Upper lobe of left lung (tissue), 6 donors: Measurements from ENCODE around the gene METTL17. TPM values are rescaled to one million over a fixed set of nuclear protein-coding genes. Genes with fewer than 3 reads are reported as not detected.

Experiments used
- ATAC-seq, 2 donors: fragments of 200-7000 bp; cut with Tn5 transposase; one replicate each; pipeline ENCODE4 v1.9.1; 2022; ENCODE audit warnings: mild to moderate bottlenecking in 2 of 2, moderate library complexity in 2 of 2; ENCODE audit not compliant: low FRiP score in 2 of 2
- DNase-seq, 2 donors: peaks; one replicate each; pipeline ENCODE4 v3.0.0-alpha.2; 2019 to 2020
- H3K27ac ChIP-seq, 4 donors: fragments of 200-600 bp; sonication (generic); one replicate each; pipeline ENCODE4 v1.5.1; 2016 to 2019
- H3K27me3 ChIP-seq, 4 donors: fragments of 200-600 bp; sonication (generic); one replicate each; pipeline ENCODE4 v1.5.1; 2017 to 2019
- H3K36me3 ChIP-seq, 4 donors: fragments of 200-600 bp; sonication (generic); one replicate each; pipeline ENCODE4 v1.5.1; 2016 to 2019
- H3K4me1 ChIP-seq, 4 donors: fragments of 200-600 bp; sonication (generic); one replicate each; pipeline ENCODE4 v1.5.1; 2018 to 2019
- H3K4me3 ChIP-seq, 4 donors: fragments of 200-600 bp; sonication (generic); one replicate each; pipeline ENCODE4 v1.5.1; 2017 to 2019; ENCODE audit warnings: mild to moderate bottlenecking in 2 of 4, moderate library complexity in 1 of 4
- H3K9me3 ChIP-seq, 4 donors: fragments of 200-600 bp; sonication (generic); one replicate each; pipeline ENCODE4 v1.5.1; 2018 to 2019
- EP300 ChIP-seq, 4 donors: sonication (generic); formaldehyde crosslinking; IDR thresholded peaks; one replicate each; pipeline ENCODE4 v1.5.1; 2017; ENCODE audit warnings: antibody characterized with exemption in 4 of 4, control low read depth in 2 of 4
- POLR2A ChIP-seq, 4 donors: fragments of 450-650 bp; IDR thresholded peaks; one replicate each; pipeline ENCODE4 v1.5.1; 2016 to 2017; ENCODE audit warnings: antibody characterized with exemption in 4 of 4, mild to moderate bottlenecking in 2 of 4
- POLR2AphosphoS5 ChIP-seq, 2 donors: sonication (generic); formaldehyde crosslinking; IDR thresholded peaks; one replicate each; pipeline ENCODE4 v1.5.1; 2017; ENCODE audit warnings: antibody characterized with exemption in 2 of 2
- WGBS, 2 donors: methylation state at CpG; one replicate each; pipeline ENCODE4 v1.1.5; 2017 to 2018; 5-methylcytosine and 5-hydroxymethylcytosine counted together
- total RNA-seq, 6 donors: library from RNA; depleted of rRNA in 4 of 6; stranded (reverse); fragments of >200 nt in 4 of 6; gene quantifications; one replicate each; pipeline versions ENCODE4 v1.1.0 to v1.2.1, GENCODE V29; 2016 to 2021
- TF ChIP-seq, protein P1 (sequence below), 6 experiments: fragments of 450-650 bp in 4 of 6; fragments of 200-600 bp in 2 of 6; sonication (generic) in 2 of 6; IDR thresholded peaks; one replicate each; pipeline ENCODE4 v1.5.1; 2016 to 2019; ENCODE audit warnings: antibody characterized with exemption in 6 of 6
- donor health status: DM: no; HTN: no; CAD: no; lungs with moderate emphysema.
- donor health status: DM: no; HTN: yes; CAD: no; lungs with severe emphysema.

Gene METTL17
- total RNA-seq, 6 donors from 2014 or later, result 39.2 to 202 (median 59.4) TPM

DNA sequence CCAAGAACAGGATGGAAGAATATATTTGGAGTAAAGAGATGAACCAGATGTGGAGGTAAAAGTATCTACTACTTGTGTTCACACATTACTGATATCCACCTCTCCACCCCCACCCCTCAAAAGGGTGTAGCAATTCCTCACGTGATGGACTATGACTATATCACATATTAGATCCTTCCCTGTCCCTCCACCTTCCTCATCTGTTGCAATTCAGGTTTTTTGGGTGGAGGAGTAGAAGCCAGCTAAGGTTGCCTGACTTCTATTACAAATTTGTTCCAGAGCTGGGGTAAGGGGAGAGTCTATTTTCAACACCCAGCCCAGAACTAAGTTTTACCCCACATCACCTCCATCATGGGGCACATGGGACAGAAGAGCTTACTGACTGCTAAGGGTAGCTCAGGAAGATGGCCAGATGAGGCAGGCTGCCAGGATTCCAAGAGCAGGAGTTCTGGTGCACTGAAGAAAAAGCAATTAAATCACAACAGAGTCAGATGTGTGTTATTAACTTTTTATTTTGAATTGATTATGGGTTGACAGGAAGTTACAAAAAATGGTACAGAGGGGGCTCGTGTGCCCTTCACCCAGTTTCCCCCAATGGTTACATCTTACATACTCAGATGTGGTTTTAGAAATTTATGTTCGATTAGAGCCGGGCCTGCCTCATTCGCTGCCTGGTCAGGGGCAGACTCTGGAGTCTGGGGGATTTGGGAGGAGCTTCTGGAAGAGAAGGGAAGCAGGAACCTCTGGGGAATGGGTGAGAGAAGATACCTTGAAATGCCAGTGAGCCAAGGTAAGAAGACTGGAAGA lies 42.7 kb downstream of the METTL17 start:
- 74 to 83% methylated on average over 5 of the region's 5 CpGs for WGBS, 2 donors
- H3K4me3 ChIP-seq, result no peak overlapping the region

DNA sequence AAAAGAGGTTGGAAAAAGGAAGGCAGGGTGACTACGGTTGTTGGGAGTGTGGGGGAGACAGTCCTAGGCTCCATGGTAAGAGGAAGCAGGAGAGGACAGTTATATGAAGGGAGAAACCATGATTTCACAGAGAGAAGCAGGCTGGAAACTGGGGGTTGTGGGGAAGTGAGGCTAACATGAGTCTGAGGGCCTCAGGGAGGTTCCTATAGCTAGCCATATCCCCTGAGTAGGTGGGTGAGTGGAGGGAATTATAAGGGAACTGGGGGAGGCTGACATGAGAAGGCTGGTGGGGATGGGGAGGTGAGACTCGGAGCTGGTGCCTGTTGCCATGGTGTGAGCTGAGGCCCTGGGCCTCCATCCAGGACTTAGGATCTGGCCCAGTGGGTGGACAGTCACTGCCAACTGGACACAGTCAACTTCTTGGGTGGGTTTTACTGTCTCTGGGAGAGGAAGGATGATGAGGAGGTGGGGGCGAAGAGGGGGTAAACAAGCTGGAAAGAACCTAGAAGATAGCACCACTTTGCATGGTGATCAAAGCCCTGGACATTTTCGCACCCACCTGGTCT lies 43.4 kb downstream of the METTL17 start:
- WGBS, 2 donors, result 88 to 96% methylated on average over 4 of the region's 4 CpGs
- no peaks in the 10 kb centered on the region for H3K27me3 ChIP-seq
- no peaks in the 10 kb centered on the region for H3K36me3 ChIP-seq
- no peak for ATAC-seq
- peak in 1 of 2 donors; percentile 17 for DNase-seq
- TF ChIP-seq POLR2AphosphoS5 (IDR thresholded peaks at IDR 0.05) (no peak), POLR2A (IDR thresholded peaks at IDR 0.05) (no peak), EP300 (IDR thresholded peaks at IDR 0.05) (no peak)
- TF ChIP-seq, protein P1, sequence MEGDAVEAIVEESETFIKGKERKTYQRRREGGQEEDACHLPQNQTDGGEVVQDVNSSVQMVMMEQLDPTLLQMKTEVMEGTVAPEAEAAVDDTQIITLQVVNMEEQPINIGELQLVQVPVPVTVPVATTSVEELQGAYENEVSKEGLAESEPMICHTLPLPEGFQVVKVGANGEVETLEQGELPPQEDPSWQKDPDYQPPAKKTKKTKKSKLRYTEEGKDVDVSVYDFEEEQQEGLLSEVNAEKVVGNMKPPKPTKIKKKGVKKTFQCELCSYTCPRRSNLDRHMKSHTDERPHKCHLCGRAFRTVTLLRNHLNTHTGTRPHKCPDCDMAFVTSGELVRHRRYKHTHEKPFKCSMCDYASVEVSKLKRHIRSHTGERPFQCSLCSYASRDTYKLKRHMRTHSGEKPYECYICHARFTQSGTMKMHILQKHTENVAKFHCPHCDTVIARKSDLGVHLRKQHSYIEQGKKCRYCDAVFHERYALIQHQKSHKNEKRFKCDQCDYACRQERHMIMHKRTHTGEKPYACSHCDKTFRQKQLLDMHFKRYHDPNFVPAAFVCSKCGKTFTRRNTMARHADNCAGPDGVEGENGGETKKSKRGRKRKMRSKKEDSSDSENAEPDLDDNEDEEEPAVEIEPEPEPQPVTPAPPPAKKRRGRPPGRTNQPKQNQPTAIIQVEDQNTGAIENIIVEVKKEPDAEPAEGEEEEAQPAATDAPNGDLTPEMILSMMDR (IDR thresholded peaks at IDR 0.05), result no peak
- H3K27ac ChIP-seq, result no peak overlapping the region
- no peaks in the 10 kb centered on the region for H3K9me3 ChIP-seq
- H3K4me1 ChIP-seq, result peaks cover 0 to 2% (median under 1%) of the 10 kb centered on the region in 4 donors
- H3K4me3 ChIP-seq, result no peak overlapping the region

More for the DNA sequence above, 42.7 kb downstream of the METTL17 start:
- ATAC-seq (no peak), DNase-seq (peak in 1 of 2 donors; percentile 3)
- no peaks in the 10 kb centered on the region for H3K9me3 ChIP-seq
- no peaks in the 10 kb centered on the region for H3K4me1 ChIP-seq
- no peaks in the 10 kb centered on the region for H3K36me3 ChIP-seq
- no peak overlapping the region for H3K27ac ChIP-seq
- TF ChIP-seq POLR2A (IDR thresholded peaks at IDR 0.05) (no peak), EP300 (IDR thresholded peaks at IDR 0.05) (no peak), POLR2AphosphoS5 (IDR thresholded peaks at IDR 0.05) (no peak)
- TF ChIP-seq, protein P1 (IDR thresholded peaks at IDR 0.05), result no peak
- no peaks in the 10 kb centered on the region for H3K27me3 ChIP-seq

DNA sequence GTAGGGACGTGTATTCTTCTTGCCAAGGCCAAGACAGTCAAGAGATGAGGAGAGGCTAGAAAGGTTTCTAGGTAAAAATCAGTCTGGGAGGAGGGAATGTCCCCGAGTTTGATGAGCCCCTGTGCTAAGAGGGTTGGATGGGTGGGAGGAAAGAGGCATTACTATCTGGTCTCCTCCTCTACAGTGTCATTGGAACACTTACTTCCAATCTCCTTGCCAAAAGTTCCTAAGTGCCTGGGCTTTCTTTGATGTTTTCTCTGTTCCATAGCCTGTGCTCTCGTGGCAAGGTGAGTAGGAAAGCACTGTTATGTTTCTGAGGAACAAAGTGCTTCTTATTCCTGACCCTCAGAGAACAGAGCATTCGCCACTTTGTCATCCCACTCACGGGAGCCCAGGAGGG lies 44.9 kb downstream of the METTL17 start, which contains the start of gene RNASE13:
TSS of gene RNASE13 (minus strand) at position 101 of the 400 bp plus-strand sequence. CDS start 519 bp downstream, outside the sequence.
- no peak within 1 kb of the TSS for H3K27ac ChIP-seq
- no peak for DNase-seq

DNA sequence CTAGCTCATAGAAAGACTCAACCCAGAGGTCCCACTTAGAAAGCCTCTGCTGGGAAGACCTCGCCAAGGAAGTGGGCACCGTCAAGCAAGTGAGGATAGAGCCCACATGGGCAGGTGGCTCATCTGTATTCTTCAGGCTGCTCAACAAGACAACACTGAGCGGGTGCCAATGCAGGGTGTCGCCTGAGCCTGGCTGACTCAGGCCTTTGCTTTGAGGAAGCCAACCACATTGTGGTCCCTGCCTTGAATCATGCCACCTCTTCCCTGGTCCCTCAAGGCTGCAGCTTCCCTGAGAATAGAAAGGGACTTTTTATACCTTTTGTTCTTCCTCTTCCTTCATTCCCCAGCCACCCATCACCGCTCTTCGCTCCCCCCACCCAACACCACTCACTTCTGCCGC lies 47.0 kb downstream of the METTL17 start:
- Histone ChIP-seq H3K27ac (peak overlapping the region in 1 of 4 donors; percentile 4), H3K9me3 (no peaks in the 10 kb centered on the region), H3K36me3 (no peaks in the 10 kb centered on the region), H3K27me3 (no peaks in the 10 kb centered on the region), H3K4me3 (no peak overlapping the region), H3K4me1 (peaks cover 15 to 20% (median 17%) of the 10 kb centered on the region in 4 donors)
- TF ChIP-seq, protein P1 (IDR thresholded peaks at IDR 0.05), result no peak
- no peak for TF ChIP-seq EP300 (IDR thresholded peaks at IDR 0.05)
- TF ChIP-seq POLR2AphosphoS5 (IDR thresholded peaks at IDR 0.05), result no peak
- no peak for TF ChIP-seq POLR2A (IDR thresholded peaks at IDR 0.05)
- ATAC-seq, result no peak
- 89 to 91% methylated on average over 7 of the region's 7 CpGs for WGBS, 2 donors
- no peak for DNase-seq

More for the DNA sequence above, 44.9 kb downstream of the METTL17 start, which contains the start of gene RNASE13:
- no peak for ATAC-seq
- WGBS, 2 donors, result 80 to 90% methylated on average over 5 of the region's 5 CpGs
- Histone ChIP-seq H3K4me3 (no peak within 1 kb of the TSS), H3K36me3 (no peaks in the 10 kb centered on the region), H3K27me3 (no peaks in the 10 kb centered on the region), H3K4me1 (peaks cover 12 to 17% (median 14%) of the 10 kb centered on the region in 4 donors), H3K9me3 (no peaks in the 10 kb centered on the region)
- TF ChIP-seq POLR2AphosphoS5 (IDR thresholded peaks at IDR 0.05) (no peak), EP300 (IDR thresholded peaks at IDR 0.05) (no peak), POLR2A (IDR thresholded peaks at IDR 0.05) (no peak)
- TF ChIP-seq, protein P1 (IDR thresholded peaks at IDR 0.05), result no peak
